Inflammatory macrophage (primary cell): Measurements from ENCODE around the gene EPHA4.
A peak's percentile ranks its signal among the peaks of the same experiment; 100 is the strongest.
"Not testable (repeated sequence)": the region's sequence is repeated elsewhere in the genome, so short reads cannot be mapped to it uniquely, and the experiment has no call there.

Experiments
- DNase-seq, 2 donors: peaks; one replicate each; pipeline ENCODE4 v3.0.0-alpha.2; 2020 to 2022

The EPHA4 gene

GRCh38 chr2:221535824-221536223, 36.3 kb downstream of the EPHA4 start:
- DNase-seq: no peak

- DNase-seq: no peak
These were observed 38.8 kb downstream of the EPHA4 start for GRCh38 chr2:221533299-221533698.

GRCh38 chr2:221532641-221533040, 39.5 kb downstream of the EPHA4 start:
- DNase-seq: no peak

- no peak for DNase-seq
These were observed 41.5 kb downstream of the EPHA4 start for GRCh38 chr2:221530653-221531037.

- DNase-seq: no peak
These were observed 42.0 kb downstream of the EPHA4 start for GRCh38 chr2:221529943-221530652.

DNA sequence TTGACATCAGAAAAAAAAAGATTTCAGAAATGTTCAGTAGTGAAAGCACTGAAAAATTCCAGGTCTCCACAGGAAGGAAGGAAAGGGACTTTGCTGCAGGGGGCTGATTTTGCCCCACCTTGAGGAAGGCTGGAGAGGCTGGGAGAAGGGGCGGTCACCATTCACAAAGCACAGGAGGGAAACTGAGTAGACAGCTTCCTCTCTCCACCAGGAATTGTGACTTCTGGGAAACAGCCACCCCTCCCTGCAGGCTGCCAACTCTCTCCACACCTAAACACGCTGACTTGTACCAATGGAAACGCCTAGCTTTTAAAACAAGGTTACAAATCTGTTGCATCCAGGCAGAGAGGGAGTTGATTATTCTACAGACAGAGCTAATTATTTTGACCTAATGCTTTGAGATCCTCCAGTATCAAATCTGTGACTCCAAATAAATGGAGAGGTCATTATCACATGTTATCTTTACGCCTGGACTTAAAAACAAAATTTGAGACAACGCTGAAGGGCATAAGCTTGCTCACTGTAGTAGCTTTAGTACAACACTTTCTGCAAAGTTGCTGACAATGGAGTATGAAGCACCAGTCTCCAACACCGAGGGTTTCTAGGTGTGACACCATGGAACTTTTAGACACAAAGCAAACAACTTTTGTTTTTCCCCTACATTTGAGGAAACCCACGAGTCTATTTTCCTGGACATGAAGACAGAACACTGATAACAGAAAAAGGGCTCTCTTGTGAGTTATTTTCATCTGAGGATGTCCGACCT, 42.7 kb downstream of the EPHA4 start:
- DNase-seq: no peak

DNA sequence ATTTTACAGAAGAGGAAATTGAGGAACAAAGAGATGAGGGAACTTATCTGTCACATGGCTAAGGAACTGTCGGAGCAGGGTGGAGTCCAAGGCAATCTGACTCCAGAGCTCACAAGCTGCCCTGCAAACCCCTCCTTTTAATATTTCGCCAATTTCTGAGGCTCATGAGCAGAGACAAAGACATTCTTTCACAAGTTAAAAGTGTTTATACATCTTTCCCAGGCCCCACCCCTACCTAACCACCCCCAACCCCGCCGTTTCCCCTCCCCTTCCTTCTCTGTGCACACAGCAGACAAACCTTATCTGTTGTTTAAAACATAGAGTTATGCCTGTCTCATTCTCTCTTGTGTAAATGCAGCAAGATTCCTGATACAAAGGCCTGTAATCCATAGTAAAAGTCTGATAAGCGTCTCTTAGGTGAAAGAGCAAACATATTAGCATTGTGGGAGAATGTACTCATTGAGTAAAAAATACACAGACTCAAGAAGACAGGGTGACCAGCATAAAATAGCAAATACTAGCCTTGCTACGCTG, 44.3 kb downstream of the EPHA4 start:
- DNase-seq: peak in 1 of 2 donors; percentile 40

DNA sequence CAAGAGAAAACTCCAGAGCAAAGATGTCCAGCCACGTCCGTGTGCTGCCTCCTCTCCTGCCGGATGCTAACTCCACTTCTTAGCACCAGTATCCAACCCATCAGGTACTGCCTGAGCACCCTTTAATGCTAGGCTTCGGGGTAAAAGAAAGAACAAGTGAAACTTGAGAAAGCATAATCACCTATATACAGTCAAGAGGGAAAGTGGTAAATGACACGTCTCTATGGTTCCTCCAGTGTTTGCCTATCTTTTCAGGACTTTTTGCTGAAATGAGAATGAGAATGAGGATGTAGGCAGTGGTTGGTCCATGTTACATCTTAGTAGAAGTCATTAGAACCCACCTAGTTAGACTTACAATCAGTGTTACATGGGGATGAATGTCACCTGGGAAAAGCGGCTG, 47.9 kb downstream of the EPHA4 start:
- no peak for DNase-seq

GRCh38 chr2:221521233-221521845, 50.8 kb downstream of the EPHA4 start:
- peak in 1 of 2 donors; percentile 4 for DNase-seq

DNA sequence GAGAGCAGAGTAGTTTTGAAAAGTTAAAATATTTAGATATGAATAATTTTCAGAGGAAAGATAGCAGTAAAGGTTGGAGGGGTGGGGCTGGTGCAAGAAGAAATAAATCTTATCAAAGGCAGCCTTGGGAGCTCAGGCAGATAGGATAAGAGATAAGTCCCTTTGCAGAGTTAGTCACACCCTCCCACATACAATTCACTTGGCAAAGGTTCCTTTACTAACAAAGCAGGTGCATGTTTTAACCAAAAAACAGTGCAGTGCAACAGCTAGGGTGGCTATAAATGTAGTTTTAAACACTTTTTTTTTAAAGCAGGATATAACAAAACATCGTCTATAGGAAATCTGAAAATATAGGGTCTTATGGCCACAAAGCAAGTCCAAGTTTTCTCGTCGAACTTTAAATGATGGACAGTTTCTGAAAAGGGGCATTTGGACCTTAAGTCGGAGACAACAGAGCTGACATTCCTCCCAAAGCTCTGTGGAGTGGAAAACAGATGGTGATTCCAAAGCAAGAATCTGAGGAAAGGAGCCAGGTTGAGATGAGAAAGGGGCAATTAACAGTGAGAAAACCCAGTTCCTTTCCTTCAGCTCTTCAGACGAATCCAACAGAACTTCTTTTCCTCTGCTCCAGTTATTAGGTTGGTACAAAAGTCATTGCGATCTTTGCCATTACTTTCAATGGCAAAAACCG, 53.0 kb downstream of the EPHA4 start:
- no peak for DNase-seq

DNA sequence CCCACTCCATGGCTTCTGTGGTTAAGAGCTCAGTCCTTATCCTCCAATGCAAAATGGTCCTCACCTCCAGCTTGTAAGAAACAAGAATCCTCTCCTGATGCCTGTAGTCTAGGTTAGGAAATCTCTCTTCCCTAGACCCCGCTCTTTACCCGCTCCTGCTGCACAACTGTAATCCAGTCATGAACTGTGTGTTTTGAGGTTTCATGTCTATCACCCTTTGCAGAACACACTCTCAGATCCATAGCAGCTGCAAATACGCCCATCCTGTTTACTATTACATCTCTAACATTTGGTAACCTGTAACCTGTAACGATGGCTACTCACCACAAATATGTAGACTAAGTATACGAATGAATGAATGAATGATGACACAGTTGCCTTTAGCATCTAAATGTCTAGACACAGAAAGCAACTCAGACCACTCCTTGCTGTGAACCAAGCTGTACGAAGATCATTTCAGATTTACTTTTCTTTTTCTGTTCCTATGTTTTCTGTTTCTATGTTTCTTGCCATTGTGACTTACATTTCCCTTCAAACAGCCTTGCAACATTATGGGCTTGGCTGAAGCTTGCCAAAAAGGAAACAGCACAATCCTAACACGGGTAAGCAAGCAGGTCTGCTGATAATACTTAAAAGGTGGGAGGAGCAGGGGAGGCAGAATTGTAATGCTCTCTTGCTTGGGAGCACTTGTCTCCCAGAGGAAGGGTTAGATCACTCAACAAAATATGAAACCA, 53.7 kb downstream of the EPHA4 start:
- DNase-seq: no peak

DNA sequence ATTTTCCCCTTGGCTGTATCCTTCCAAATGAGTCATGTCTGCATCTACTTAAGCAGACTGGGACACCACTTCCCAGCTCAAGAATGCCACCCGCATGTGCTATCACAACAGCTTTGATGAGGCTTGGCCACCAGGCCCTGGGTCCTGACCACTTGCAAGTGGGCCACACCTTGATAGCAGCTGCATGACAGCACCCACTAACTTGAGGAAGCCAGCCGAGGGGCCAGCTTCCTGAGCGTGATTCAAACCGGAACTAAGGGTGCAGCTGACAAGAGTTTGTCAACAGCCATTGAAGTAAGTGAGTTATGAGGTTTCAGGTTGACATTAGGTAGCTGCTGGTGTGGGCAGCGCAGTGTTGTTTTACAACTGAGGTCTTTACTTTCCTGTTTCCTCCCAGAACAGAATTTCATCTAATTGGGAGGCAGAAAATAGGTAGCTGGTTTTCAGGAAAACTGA, 54.4 kb downstream of the EPHA4 start:
- peak; percentile 19 to 27 for DNase-seq

DNA sequence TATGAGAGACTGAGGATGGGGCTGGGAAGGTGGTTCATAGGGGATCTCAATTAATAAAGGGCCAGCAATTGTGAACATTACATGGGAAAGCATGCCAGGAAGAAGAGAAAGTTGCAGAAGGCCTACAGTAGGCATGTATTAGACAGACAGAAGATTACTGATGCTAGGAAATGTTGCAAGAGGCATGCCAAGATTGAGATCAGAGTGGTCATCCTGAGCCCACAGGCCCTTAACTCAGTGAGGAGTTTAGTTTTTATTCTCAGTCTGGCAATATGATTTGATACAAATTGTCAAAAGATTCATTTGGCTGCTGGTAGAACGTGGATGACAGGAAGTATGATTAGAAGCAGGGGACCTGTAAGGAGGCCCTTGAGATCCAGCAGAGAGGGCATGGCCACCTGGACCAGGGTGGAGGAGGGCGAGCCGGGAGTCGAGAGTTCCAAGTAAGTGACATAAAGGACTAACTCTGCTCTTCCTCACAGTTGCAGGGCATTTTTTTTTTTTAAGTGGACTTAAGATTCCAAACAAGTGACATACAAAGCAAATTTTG, 54.9 kb downstream of the EPHA4 start:
- DNase-seq: no peak

DNA sequence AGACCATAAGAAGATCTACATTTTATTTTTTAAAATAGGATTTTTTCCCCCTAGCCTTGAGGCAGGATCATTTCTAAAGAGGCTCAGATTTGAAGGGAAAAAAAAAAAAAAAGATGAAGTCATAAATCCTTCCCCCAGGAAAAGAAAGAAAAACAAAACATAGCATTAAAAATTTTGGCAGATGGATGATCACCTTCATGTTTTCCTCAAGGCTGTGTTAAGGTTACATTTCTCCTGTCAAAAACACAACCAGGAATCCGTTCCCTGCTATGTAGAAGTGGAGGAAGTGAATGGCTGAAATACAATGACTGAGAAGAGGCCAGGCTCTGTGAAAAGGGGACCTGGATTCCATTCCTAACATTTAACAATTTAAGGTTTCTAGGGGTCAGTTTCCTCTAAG, 56.2 kb downstream of the EPHA4 start:
- DNase-seq: no peak

GRCh38 chr2:221514305-221515040, 57.6 kb downstream of the EPHA4 start:
- no peak for DNase-seq

DNA sequence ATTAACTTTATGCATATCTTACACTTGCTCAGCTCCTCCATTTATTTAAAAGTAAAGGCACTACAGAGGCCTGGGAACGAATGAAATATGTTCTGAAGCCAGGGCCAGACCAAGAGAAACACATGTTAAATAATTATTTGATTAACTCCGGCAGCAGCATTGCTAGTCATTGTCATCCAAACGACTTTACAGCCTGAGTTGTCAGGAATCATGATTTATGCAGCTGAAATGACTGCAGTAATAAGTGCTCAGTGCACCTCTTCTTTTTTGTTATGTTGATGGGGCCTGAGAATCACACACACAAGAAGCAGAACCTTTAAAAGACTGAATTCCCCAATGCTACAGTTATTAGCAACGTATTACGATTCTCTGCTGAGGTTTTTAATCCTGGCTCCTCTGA, 58.9 kb downstream of the EPHA4 start:
- no peak for DNase-seq

GRCh38 chr2:221511325-221511724, 60.8 kb downstream of the EPHA4 start:
- DNase-seq: not testable (repeated sequence)

- DNase-seq: no peak
These were observed 65.6 kb downstream of the EPHA4 start for GRCh38 chr2:221506469-221506868.

DNA sequence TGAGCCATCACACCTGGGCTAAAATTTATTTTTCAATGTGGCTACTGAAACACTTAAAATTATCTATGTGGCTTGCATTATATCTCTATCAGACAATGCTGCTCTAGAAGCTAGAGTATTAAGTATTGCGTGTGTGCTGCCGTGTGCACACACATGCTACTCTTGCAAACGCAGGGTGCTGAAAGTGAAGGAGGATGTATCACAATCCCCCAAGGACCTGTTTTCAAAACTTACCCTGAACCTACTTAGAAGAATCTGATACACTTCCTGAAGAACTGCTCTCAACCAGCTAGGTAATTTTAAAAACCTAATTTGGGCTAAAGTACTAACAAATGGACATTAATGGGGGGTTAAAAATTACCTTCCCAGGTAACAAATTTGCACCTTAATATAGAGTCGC, 66.5 kb downstream of the EPHA4 start:
- DNase-seq: no peak

- DNase-seq: no peak
These were observed 67.2 kb downstream of the EPHA4 start for GRCh38 chr2:221504905-221505304.

DNA sequence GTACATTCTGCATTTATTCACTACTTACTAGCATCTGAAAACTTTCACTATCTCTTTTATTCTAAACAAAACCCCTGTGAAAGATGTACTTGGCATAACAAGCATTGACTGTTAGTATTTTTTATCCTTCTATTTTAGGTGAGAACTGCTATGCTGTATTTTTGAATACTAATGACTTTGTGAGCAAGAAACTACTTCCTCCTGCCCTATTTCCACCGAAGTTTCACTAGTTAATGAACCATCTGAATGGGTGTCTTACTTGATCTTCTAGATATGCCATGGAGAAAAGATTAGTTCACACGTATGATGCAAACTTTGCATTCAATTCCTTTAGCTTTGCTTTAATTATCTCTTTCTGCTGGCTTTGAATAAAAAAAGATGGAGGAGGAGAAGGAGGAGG, 68.1 kb downstream of the EPHA4 start:
- no peak for DNase-seq
